NCI-H510A treated with DMSO at 0.1 percent for 48 hours (cell line): ENCODE data around the gene RASSF10.

Experiments
- DNase-seq: peaks from one replicate; lab custom pipeline; 2025; lab: John Stamatoyannopoulos, UW

Gene RASSF10

GRCh38 chr11:13008625-13009475 lies at the start of gene RASSF10:
Gene RASSF10 (plus strand): TSS chr11:13009316. CDS start chr11:13009577, 261 bp downstream.
- peak; percentile 48 for DNase-seq

- DNase-seq = no peak
Observed at GRCh38 chr11:12961615-12962014, 47.5 kb upstream of the RASSF10 start.

GRCh38 chr11:12962306-12962705 lies 46.8 kb upstream of the RASSF10 start:
- DNase-seq = no peak

- DNase-seq = no peak
Observed at GRCh38 chr11:12963051-12963450, 46.1 kb upstream of the RASSF10 start.

- peak; percentile 53 for DNase-seq
Observed at GRCh38 chr11:12963792-12964536, 45.2 kb upstream of the RASSF10 start.

GRCh38 chr11:12964650-12965049 lies 44.5 kb upstream of the RASSF10 start:
- DNase-seq = no peak

- DNase-seq = no peak
Observed at GRCh38 chr11:12966002-12966401, 43.1 kb upstream of the RASSF10 start.

GRCh38 chr11:12968101-12968500 lies 41.0 kb upstream of the RASSF10 start:
- DNase-seq = no peak

GRCh38 chr11:12968826-12969225 lies 40.3 kb upstream of the RASSF10 start:
- no peak for DNase-seq

GRCh38 chr11:12971955-12972354 lies 37.2 kb upstream of the RASSF10 start:
- DNase-seq = no peak

GRCh38 chr11:12973528-12974181 lies 35.5 kb upstream of the RASSF10 start:
- no peak for DNase-seq

GRCh38 chr11:12975195-12975594 lies 33.9 kb upstream of the RASSF10 start:
- no peak for DNase-seq

GRCh38 chr11:12979928-12980689 lies 29.0 kb upstream of the RASSF10 start:
- DNase-seq = peak; percentile 81

GRCh38 chr11:12981676-12982522 lies 27.2 kb upstream of the RASSF10 start:
- DNase-seq = no peak

GRCh38 chr11:12983336-12983735 lies 25.8 kb upstream of the RASSF10 start:
- no peak for DNase-seq

- no peak for DNase-seq
Observed at GRCh38 chr11:12986194-12986898, 22.8 kb upstream of the RASSF10 start.

GRCh38 chr11:12989428-12990161 lies 19.5 kb upstream of the RASSF10 start:
- DNase-seq = peak; percentile 48

GRCh38 chr11:12990162-12990480 lies 19.0 kb upstream of the RASSF10 start:
- no peak for DNase-seq

- DNase-seq = no peak
Observed at GRCh38 chr11:12991426-12991825, 17.7 kb upstream of the RASSF10 start.

- DNase-seq = no peak
Observed at GRCh38 chr11:12993626-12994025, 15.5 kb upstream of the RASSF10 start.
